Keratinocyte (primary cell): ENCODE data around the gene SLC7A7. TPM values are rescaled to one million over a fixed set of nuclear protein-coding genes. Genes with fewer than 3 reads are reported as not detected.

Experiments
- DNase-seq: peaks from one replicate; pipeline ENCODE4 v3.0.0-alpha.2; 2011; ENCODE audit warnings: low read depth, missing footprints, low spot score
- FAIRE-seq: peaks from 2 replicates; lab custom pipeline; 2011; peaks lifted over from hg19 to GRCh38; lab: Jason Lieb, UNC
- H2AFZ ChIP-seq: 2 replicates; pipeline ENCODE4 v1.6.0; 2012; ENCODE audit warnings: low read length, control low read depth, inconsistent platforms; ENCODE audit not compliant: control insufficient read depth
- H3K27ac ChIP-seq: 2 replicates; pipeline ENCODE4 v1.5.1; 2011; ENCODE audit warnings: low read length; ENCODE audit not compliant: control insufficient read depth, insufficient read depth
- H3K27me3 ChIP-seq: 3 replicates; pipeline ENCODE4 v1.6.0; 2011; ENCODE audit warnings: low read length; ENCODE audit not compliant: control insufficient read depth, insufficient read depth; ENCODE audit errors: extremely low read depth
- H3K36me3 ChIP-seq, 2 experiments: 2 replicates in 1 of 2; 3 replicates in 1 of 2; pipeline ENCODE4 v1.5.1; 2011; ENCODE audit warnings: low read length in 2 of 2, mild to moderate bottlenecking in 1 of 2; ENCODE audit not compliant: control insufficient read depth in 2 of 2, insufficient read depth in 2 of 2; ENCODE audit errors: extremely low read depth in 1 of 2
- H3K4me1 ChIP-seq: 3 replicates; pipeline ENCODE4 v1.5.1; 2011; ENCODE audit warnings: low read length; ENCODE audit not compliant: control insufficient read depth, insufficient read depth; ENCODE audit errors: extremely low read depth
- H3K4me2 ChIP-seq: 3 replicates; pipeline ENCODE4 v1.6.0; 2011; ENCODE audit warnings: low read depth, low read length; ENCODE audit not compliant: control insufficient read depth, insufficient read depth; ENCODE audit errors: extremely low read depth
- H3K4me3 ChIP-seq, 3 experiments: fragments of 200-600 bp in 1 of 3; sonication (generic) in 1 of 3; 2 replicates in 2 of 3; 3 replicates in 1 of 3; pipeline ENCODE4 v1.5.1; 2011 to 2016; ENCODE audit warnings: low read length in 3 of 3, mild to moderate bottlenecking in 3 of 3, control low read depth in 2 of 3, inconsistent platforms in 1 of 3, low read depth in 1 of 3, mixed read lengths in 1 of 3, mixed run types in 1 of 3, moderate library complexity in 1 of 3; ENCODE audit not compliant: control insufficient read depth in 2 of 3, insufficient read depth in 2 of 3; ENCODE audit errors: extremely low read depth in 1 of 3
- H3K79me2 ChIP-seq: 2 replicates; pipeline ENCODE4 v1.6.0; 2012; ENCODE audit warnings: low read length; ENCODE audit not compliant: control insufficient read depth, insufficient read depth
- H3K9ac ChIP-seq: 3 replicates; pipeline ENCODE4 v1.6.0; 2011; ENCODE audit warnings: low read length; ENCODE audit not compliant: control insufficient read depth, insufficient read depth; ENCODE audit errors: extremely low read depth
- H3K9me1 ChIP-seq: 3 replicates; pipeline ENCODE4 v1.6.0; 2011; ENCODE audit warnings: low read length; ENCODE audit not compliant: control insufficient read depth, insufficient read depth; ENCODE audit errors: extremely low read depth
- H3K9me3 ChIP-seq: 2 replicates; pipeline ENCODE4 v1.5.1; 2012; ENCODE audit warnings: low read depth, low read length; ENCODE audit not compliant: control insufficient read depth
- H4K20me1 ChIP-seq: 3 replicates; pipeline ENCODE4 v1.6.0; 2011; ENCODE audit warnings: low read length; ENCODE audit not compliant: control insufficient read depth, insufficient read depth; ENCODE audit errors: extremely low read depth
- EZH2 ChIP-seq: IDR thresholded peaks from one replicate; pipeline ENCODE4 v1.6.1; 2012; ENCODE audit warnings: inconsistent platforms, mild to moderate bottlenecking, low read length, moderate library complexity
- dilution Hi-C: fragments of 300-500 bp; cut with MboI; formaldehyde crosslinking; loops from one replicate; pipeline ENCODE4 v1.7.0; 2020; ENCODE audit warnings: low sequenced_read_pairs; ENCODE audit not compliant: extremely low pct_ligation_motif_present
- polyA plus RNA-seq, 5 experiments: library from polyadenylated mRNA; depleted of rRNA in 3 of 5; stranded (reverse) in 3 of 5; stranded (forward) in 1 of 5; unstranded in 1 of 5; fragments of >200 nt; gene quantifications; 1 replicate in 1 of 5; 2 replicates in 3 of 5; 3 replicates in 1 of 5; pipeline versions ENCODE4 v1.2.1 to v1.2.3, GENCODE V29; 2011 to 2012; ENCODE audit warnings: missing spikeins in 2 of 5, low read depth in 1 of 5, low replicate concordance in 1 of 5
- TF ChIP-seq, protein P1 (sequence below), 3 experiments: IDR thresholded peaks in 1 of 3; conservative IDR thresholded peaks in 1 of 3; optimal IDR thresholded peaks in 1 of 3; 2 replicates in 2 of 3; 3 replicates in 1 of 3; pipeline versions ENCODE3 to v1.5.1; 2011; ENCODE audit warnings: low read length in 3 of 3, mild to moderate bottlenecking in 3 of 3, moderate library complexity in 2 of 3, control low read depth in 1 of 3, inconsistent platforms in 1 of 3; ENCODE audit not compliant: insufficient read depth in 2 of 3; ENCODE audit errors: extremely low read depth in 1 of 3

The SLC7A7 gene
- polyA plus RNA-seq, 1 donor (not counting 4 experiments of a cell fraction or from before 2014, with no cell fraction given), result 0.20 TPM

GRCh38 chr14:22824711-22825359, 9.6 kb upstream of the SLC7A7 start:
- DNase-seq (no peak), FAIRE-seq (peak; percentile 93)
- Histone ChIP-seq H3K9me3 (no peaks in the 10 kb centered on the region), H3K27me3 (no peaks in the 10 kb centered on the region), H3K9ac (no peak overlapping the region), H3K27ac (peak overlapping the region; percentile 15), H3K4me3 (no peak overlapping the region), H2AFZ (peak overlapping the region; percentile 52), H3K4me2 (peak overlapping the region; percentile 11), H3K36me3 (no peaks in the 10 kb centered on the region), H3K79me2 (peaks cover 2% of the 10 kb centered on the region), H3K4me1 (peaks cover 30% of the 10 kb centered on the region), H4K20me1 (no peaks in the 10 kb centered on the region), H3K9me1 (no peaks in the 10 kb centered on the region)
- TF ChIP-seq EZH2, result no peak
- TF ChIP-seq, protein P1, sequence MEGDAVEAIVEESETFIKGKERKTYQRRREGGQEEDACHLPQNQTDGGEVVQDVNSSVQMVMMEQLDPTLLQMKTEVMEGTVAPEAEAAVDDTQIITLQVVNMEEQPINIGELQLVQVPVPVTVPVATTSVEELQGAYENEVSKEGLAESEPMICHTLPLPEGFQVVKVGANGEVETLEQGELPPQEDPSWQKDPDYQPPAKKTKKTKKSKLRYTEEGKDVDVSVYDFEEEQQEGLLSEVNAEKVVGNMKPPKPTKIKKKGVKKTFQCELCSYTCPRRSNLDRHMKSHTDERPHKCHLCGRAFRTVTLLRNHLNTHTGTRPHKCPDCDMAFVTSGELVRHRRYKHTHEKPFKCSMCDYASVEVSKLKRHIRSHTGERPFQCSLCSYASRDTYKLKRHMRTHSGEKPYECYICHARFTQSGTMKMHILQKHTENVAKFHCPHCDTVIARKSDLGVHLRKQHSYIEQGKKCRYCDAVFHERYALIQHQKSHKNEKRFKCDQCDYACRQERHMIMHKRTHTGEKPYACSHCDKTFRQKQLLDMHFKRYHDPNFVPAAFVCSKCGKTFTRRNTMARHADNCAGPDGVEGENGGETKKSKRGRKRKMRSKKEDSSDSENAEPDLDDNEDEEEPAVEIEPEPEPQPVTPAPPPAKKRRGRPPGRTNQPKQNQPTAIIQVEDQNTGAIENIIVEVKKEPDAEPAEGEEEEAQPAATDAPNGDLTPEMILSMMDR (optimal IDR thresholded peaks at IDR 0.05 in 1 of 3, IDR thresholded peaks at IDR 0.05 in 1 of 3, conservative IDR thresholded peaks at IDR 0.05 in 1 of 3; ENCODE audit: extremely low read depth in 1 of 3, insufficient read depth in 2 of 3, low read length in 3 of 3), result no peak
- dilution Hi-C loops, result no loop called here

DNA sequence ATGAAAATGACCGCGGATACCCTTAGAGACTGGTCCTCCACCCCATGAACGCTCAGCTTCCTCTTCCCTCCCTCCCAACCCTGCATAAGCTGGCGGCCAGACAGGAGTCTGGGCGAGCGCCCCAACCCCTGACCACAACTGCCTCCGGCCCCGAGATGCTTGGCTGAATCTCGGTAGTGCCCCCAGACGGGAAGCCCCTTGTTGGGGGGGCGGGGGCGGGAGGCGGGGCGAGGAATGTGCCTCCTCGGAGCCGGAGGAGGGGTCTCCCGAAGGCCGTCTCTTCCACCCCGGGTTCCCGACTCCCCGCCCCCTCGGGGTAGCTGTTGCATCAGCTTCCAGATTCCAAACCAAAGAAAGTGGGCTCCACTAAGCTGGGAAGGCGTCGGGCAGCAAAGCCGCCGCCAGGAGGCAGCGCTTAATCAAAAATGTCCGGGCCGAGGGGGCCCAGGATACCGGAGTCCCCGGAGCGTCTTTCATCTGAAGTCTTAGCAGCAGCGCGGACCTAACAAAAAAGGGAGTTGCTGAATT, 7.4 kb upstream of the SLC7A7 start:
- no peaks in the 10 kb centered on the region for H3K9me1 ChIP-seq
- peak overlapping the region; percentile 48 for H3K4me2 ChIP-seq
- H3K9me3 ChIP-seq, result no peaks in the 10 kb centered on the region
- no peaks in the 10 kb centered on the region for H4K20me1 ChIP-seq
- FAIRE-seq (no peak), DNase-seq (no peak)
- no peaks in the 10 kb centered on the region for H3K27me3 ChIP-seq
- dilution Hi-C loops, result no loop called here
- H3K4me3 ChIP-seq, result peak overlapping the region in 2 of 3 experiments; percentile 12 to 29
- peaks cover 25% of the 10 kb centered on the region for H3K4me1 ChIP-seq
- no peak overlapping the region for H2AFZ ChIP-seq
- TF ChIP-seq, protein P1 (optimal IDR thresholded peaks at IDR 0.05 in 1 of 3, IDR thresholded peaks at IDR 0.05 in 1 of 3, conservative IDR thresholded peaks at IDR 0.05 in 1 of 3; ENCODE audit: extremely low read depth in 1 of 3, insufficient read depth in 2 of 3, low read length in 3 of 3), result peak; percentile 79 to 85 (median 81)
- no peak for TF ChIP-seq EZH2
- no peak overlapping the region for H3K27ac ChIP-seq
- peak overlapping the region; percentile 42 for H3K9ac ChIP-seq
- H3K79me2 ChIP-seq, result no peaks in the 10 kb centered on the region
- H3K36me3 ChIP-seq, result no peaks in the 10 kb centered on the region
